Stimulated activated CD4-positive, alpha-beta T cell treated with anti-CD3 and anti-CD28 coated beads, Interleukin-4, amount 100 ng/mL, for 48 hours (primary cell): ENCODE measurements around the gene PATZ1.
"Not testable (repeated sequence)": the region's sequence is repeated elsewhere in the genome, so short reads cannot be mapped to it uniquely, and the experiment has no call there.

ENCODE experiments used
- DNase-seq, 2 donors: peaks; one replicate each; pipeline ENCODE4 v3.0.0-alpha.2; 2020; ENCODE audit warnings: low read depth in 2 of 2

Gene PATZ1, protein sequence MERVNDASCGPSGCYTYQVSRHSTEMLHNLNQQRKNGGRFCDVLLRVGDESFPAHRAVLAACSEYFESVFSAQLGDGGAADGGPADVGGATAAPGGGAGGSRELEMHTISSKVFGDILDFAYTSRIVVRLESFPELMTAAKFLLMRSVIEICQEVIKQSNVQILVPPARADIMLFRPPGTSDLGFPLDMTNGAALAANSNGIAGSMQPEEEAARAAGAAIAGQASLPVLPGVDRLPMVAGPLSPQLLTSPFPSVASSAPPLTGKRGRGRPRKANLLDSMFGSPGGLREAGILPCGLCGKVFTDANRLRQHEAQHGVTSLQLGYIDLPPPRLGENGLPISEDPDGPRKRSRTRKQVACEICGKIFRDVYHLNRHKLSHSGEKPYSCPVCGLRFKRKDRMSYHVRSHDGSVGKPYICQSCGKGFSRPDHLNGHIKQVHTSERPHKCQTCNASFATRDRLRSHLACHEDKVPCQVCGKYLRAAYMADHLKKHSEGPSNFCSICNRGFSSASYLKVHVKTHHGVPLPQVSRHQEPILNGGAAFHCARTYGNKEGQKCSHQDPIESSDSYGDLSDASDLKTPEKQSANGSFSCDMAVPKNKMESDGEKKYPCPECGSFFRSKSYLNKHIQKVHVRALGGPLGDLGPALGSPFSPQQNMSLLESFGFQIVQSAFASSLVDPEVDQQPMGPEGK

DNA sequence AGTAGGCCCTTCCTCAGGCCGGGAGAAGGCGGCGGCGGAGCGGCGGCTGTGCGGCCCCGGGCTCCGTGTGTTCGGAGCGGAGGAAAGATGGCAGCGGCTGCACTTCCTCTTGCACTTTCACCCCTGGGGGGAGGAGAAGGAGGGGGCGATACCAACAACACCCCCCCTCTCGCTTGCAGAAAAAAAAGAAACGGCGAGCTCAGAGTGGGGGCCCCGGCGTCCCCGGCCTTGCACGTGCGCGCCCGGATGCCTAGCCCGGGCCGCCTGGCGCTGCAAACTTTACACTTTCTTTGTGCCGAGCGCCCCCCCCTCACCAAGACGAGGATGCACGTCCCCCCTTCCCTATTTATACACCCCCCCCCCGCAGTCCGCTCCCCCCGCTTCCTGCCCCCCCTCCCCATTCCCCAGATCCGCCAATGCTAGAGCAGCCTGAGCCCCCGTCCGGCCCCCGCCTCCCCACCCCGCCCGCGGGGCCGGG lies at the start of gene PATZ1:
Gene PATZ1, minus strand, starts transcription at position 92 of the 478 bp plus-strand sequence. CDS start 744 bp downstream, outside the sequence.
- peak; percentile 59 for DNase-seq

DNA sequence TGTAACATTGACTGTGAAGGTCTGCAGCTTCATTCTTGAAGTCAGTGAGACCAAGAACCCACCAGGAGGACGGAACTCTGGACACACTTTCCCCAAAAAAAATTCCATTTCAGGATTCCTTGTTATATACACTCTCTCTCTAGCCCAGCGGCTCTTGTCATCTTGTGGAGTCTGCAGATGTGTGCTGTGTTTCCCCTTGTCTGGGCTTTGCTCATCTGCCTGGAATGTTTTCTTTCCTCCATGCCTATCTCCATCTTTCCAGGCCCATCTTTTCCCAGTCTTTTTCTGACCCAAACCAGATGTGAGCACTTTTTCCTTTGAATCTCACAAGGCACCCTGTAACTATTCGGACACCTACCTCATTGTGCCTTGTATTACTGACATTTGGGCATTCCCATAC lies 48.2 kb upstream of the PATZ1 start:
- no peak for DNase-seq

DNA sequence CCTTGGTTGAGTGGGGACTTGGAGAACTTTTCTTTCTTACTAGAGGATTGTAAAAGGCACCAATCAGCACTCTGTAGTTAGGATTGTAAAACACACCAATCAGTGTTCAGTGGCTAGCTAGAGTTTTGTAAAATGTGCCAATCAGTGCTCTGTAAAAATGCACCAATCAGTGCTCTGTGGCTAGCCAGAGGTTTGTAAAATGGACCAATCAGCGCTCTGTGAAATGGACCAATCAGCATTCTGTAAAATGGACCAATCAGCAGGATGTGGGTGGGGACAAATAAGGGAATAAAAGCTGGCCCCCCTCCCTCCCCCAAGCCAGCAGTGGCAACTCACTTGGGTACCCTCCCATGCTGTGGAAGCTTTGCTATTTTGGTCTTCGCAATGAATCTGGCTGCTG lies 47.7 kb upstream of the PATZ1 start:
- DNase-seq: no peak

DNA sequence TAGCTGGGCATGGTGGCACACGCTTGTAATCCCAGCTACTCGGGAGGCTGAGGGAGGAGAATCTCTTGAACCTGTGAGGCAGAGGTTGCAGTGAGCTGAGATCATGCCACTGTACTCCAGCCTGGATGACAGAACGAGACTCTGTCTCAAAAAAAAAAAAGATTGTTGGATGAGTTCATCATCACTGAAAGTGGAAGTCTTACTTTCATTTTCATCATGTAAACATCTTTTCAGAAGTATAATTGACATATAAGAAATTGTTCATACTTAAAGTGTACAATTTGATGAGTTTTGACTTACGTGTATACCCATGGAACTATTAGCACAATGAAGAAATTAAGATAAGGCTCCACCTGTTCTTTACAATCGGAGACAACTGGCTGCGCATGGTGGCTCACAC lies 32.5 kb upstream of the PATZ1 start:
- DNase-seq: not testable (repeated sequence)

DNA sequence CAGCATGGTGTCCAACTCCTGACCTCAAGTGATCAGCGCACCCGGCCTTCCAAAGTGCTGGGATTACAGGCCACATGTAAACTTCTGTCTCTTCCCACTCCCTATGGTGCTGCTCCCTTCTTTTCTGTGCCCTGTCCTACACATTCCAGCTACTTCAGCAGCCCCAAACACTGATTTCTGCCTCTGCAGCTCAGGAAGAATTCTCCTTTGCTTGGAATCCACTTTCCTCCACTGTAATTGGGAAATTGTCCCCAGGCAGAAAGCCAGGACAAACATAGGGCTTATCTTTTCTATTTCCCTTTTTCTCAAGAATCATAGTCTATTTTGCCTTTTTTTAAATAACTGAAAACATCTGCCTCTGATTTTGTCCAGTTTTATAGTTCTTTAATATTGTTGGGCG lies 32.0 kb upstream of the PATZ1 start:
- no peak for DNase-seq

DNA sequence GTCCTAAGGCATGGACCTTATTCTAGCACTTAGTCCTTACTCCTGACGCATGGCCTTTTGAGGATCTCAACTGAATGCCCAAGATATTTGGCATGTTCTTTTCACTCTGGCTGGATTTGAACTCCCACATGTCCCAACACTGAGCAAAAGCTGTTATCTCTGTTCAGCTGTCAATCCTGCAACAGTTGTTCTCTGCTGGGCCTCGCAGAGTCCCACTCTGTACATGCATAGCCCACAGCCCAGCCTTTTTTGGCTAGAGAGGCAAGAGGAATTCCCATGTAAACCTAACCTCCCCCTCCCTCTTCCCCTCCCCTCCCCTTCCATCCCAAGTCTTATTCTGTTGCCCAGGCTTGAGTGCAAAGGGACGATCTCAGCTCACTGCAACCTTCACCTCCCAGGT lies 31.5 kb upstream of the PATZ1 start:
- DNase-seq: no peak

DNA sequence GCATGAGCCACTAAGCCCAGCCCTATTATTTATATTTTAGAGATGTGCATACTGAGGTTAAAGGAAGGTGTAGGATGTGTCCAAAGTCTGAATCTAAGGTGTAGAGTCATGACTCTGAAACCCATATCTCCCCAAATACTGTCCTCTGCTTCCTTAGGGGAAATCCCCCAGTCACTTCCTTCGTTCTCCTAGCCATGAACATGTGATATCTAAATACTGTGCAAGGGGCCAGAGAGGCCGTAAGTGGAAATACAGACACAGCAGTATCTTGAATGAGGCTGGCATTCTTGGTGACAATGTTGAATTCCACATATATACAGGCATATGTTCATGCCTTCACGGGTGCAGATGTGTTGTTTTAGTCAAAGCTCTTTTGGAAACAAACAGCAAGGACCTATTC lies 21.3 kb upstream of the PATZ1 start:
- DNase-seq: no peak

DNA sequence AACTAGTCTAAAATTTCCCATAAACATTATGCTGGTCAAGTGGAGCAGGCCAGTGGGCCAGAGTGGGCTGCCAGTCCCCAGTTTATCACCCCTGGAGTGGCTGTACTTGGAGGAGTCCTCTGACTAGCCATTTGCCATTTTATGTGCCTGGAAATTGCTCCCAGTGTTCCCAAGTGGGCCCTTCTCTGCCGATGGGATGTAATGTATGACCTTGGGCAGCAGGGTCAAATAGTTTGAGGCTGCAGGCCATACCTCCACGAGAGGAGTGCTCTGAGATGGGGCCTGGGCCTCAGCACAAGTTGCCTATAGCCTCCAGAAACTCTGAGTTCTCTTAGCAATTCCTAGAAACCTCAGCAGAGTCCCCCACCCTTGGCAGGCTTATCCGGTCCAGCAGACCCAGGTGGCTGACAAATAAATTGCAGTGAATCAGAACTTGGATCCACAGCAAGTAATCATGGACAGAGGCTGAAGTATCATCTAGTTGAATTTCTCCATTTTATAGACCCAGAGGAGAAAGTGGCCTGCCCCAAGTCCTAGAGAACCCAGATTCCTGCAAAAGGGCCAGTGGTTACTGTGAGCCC lies 17.8 kb upstream of the PATZ1 start:
- DNase-seq: no peak

DNA sequence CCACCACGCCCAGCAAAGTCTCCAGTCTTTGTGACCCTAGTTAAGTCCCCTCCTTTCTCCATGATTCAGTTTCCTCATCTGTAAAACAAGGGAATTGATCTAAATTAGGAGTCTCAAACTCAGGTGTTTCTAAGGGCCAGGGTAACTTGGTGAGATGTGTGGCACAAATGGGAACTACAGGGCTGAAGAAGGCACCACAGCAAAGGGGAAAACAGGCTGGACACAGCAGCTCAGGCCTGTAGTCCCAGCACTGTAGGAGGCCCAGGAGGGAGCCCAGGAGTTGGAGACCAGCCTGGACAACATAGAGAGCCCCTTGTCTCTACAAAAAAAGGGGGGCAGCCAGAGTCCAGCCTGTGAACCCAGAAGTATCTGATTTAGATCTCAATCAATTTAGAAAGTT lies 15.6 kb upstream of the PATZ1 start:
- DNase-seq: no peak

DNA sequence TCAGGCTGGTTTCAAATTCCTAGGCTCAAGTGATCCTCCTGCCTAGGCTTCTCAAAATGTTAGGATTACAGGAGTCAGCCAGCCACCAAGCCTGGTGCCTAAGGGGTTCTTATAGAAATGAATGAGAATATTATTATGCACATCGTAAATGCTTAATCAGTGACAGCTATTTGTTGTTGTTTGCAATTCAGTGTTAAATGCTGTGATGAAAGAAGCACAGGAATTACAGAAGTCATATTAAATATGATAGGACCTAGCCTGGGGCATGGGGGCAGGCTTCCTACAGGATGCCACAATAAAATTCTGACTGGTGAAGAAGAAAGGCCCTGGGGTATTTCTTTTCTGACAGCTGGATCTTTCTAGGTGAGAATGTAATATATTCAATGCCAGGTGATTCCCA lies 13.9 kb upstream of the PATZ1 start:
- DNase-seq: no peak

DNA sequence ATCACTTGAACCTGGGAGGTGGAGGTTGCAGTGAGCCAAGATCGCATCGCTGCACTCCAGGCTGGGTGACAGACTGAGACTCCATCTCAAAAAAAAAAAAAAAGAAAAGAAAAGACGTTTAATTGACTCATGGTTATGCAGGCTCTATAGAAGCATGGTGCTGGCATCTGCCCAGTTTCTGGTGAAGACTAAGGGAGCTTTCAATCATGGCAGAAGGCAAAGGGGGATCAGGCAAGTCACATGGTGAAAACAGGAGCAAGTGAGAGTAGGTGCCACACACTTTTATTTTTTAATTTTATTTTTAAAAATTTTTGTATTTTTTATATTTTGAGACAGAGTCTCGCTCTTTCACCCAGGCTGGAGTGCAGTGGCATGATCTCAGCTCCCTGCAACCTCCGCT lies 8.4 kb upstream of the PATZ1 start:
- DNase-seq: no peak

DNA sequence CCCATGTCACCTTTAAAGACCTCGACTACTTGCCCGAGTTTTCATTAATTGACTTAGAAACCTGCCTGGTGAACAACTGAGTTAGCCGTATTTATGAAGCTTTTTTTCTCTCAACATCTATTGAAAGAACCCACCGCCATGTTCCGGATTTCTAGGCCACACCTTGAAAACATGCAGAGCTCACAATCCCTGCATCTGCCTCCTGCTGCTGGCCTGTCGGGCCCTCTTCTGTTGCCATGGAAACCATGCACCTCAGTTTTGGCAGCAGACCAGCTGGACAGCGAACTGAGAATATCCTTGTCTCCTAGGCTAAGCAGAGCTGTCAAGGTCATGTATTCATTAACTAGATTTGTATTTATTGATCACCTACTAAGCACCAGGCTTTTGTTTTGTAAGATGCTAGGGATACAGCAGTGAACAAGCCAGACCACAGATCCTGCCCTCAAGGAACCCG lies 4.3 kb upstream of the PATZ1 start:
- DNase-seq: no peak

DNA sequence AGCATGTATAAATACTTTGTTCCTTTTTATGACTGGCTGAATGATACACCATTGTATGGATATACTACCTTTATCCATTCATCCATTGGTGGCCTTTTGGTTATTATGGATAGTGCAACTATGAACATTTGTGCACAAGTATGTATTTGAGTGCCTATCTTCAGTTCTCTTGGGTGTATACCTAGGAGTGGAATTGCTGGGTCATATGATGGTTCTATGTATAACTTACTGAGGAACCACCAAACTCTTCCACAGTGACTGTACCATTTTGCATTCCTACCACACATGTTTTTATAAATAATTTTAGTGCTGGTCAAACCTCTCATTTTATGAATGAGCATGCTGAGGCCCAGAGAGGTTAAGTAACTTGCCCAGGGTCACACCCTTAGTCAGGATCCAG lies 3.8 kb upstream of the PATZ1 start:
- DNase-seq: no peak

DNA sequence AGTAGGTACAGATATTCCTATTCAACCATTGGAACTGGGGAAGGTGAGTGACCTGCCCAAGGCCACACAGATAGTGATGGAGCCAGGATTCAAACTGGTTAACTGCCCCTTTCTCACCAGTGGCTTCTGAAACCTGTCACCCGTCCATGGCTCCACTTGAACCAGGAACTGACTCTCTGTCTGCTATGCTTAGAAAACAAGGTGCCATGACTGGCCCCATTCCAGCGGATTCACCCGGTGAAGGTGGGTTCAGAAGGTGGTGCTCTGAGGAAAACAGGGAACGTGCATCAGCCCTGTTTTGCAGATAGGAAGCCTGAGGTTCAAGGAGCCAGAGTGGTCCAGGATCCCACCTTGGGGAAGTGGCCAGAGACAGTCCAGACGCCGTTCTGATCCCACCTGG lies 2.6 kb upstream of the PATZ1 start:
- no peak for DNase-seq

DNA sequence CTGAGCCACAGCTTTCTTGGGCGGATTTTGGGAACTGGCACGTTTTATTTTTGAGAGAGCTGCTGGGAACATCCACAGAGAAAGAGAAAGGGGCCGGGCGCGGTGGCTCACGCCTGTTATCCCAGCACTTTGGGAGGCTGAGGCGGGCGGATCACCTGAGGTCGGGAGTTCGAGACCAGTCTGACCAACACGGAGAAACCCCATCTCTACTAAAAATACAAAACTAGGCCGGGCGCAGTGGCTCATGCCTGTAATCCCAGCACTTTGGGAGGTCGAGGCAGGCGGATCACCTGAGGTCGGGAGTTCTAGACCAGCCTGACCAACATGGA lies 1.8 kb upstream of the PATZ1 start:
- DNase-seq: not testable (repeated sequence)

DNA sequence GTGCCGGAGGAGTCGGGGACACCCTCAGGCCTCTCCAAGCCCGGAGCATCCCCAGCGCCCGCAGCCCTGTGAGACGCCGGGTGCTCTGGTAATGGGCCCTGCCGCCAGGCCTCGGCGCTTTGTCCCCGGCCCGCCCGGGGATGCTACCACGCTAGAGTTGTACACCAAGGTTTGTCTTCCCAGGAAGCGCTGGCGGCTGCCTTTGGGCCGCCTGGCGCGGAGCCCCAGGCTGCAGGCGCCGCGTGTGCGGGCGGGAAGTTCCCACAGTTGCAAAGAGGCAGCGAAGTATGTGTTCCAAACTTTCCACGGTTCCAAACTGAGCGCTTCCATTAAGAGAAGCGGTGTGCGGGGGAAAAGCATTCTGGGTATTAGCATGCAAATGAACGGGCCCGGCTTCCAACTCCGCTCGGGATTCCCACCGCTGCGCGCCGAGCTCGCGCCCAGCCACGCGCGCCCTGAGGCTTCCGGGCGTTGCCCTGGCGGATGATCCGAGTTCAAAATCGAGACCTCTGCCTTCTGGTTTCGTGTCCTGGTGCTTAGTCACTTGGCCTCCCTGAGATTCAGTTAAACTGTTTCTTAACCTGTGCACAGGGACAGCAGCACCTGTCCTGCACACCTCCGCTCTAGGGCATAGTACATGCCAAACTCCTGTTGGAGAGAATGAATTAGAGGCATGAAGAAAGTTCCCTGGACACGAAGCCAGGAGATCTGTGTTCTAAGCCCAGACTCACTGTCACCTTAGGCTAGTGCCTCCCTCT lies 1.3 kb upstream of the PATZ1 start:
- DNase-seq: peak; percentile 55 to 64

DNA sequence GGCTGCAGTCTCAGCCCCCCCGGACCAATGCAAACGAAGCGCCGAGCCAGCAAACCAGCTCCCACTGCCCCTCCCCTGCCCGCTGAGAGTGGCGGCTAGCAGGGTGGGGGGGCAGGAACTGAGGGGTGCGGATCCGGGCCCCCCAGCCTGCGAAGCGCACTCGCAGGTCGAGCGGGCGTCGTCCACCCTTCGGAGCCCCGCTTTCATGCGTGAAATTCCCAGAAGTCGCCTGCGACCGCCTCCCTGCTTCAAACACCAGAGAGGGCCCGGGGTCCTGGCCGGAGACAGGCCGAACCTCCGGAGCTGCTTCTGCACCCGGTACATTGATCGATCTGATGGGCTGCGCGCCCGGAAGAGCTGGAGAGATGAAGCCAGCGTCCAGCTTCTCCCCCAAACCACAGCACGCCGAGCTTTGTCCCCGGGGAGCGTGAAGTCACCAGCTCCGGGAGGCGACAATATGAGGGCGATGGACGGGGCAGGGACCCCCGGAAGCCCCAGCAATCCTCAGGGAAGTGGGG lies 646 bp upstream of the PATZ1 start:
- peak in 1 of 2 donors; percentile 26 for DNase-seq

DNA sequence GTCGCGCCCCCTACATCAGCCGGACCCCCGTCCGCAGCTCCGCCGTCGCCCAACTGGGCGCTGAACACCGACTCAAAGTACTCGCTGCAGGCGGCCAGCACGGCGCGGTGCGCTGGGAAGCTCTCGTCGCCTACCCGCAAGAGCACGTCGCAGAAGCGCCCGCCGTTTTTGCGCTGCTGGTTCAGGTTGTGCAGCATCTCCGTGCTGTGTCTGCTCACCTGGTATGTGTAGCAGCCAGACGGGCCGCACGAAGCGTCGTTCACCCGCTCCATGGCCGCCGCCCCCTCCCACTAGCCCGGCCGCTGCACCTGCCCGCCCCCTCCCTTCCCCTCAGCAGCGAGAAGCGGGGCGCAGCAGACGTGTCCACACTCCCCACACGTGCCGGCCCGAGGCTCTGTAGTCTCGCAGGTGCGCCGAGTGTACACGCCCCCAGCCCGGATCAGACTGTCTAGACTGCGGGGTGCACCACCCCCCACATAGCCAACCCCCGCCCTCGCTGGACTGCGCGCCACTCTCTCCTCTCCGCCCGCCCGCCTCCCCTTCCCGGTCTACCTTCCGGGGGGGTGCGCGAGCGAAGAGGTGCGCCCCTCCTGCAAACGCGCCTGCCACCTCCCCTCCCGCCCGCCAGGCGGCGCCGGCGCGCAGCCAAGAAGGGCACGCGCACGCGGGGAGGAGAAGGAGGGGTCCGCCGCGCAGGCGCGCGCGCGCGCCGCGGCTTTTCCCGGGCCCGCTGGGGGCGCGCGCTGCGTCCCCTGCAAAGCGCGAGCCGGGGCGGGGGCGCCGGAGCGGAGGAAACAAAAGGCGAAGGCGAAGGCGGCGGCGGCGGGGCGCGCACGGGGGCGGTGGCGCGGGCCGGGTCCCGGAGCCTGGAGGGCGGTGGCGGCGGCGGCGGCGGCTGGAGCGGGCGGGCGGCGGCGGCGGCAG lies 553 bp downstream of the PATZ1 start:
- DNase-seq: peak; percentile 79 to 81

DNA sequence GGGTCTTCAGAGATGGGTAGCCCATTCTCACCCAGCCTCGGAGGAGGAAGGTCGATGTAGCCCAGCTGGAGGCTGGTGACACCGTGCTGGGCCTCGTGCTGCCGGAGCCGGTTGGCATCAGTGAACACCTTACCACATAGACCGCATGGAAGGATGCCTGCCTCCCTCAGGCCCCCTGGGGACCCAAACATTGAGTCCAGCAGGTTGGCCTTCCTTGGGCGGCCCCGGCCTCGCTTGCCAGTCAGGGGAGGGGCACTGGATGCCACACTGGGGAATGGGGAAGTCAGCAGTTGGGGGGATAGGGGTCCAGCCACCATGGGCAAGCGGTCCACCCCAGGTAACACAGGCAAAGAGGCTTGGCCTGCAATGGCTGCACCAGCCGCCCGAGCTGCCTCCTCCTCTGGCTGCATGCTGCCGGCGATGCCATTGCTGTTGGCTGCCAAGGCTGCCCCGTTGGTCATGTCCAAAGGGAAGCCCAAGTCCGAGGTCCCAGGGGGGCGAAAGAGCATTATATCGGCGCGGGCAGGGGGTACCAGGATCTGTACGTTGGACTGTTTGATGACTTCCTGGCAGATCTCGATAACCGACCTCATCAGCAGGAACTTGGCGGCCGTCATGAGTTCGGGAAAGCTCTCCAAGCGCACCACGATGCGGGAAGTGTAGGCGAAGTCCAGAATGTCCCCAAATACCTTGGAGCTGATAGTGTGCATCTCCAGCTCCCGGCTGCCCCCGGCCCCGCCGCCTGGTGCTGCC lies 1.4 kb downstream of the PATZ1 start:
- peak in 1 of 2 donors; percentile 12 for DNase-seq

DNA sequence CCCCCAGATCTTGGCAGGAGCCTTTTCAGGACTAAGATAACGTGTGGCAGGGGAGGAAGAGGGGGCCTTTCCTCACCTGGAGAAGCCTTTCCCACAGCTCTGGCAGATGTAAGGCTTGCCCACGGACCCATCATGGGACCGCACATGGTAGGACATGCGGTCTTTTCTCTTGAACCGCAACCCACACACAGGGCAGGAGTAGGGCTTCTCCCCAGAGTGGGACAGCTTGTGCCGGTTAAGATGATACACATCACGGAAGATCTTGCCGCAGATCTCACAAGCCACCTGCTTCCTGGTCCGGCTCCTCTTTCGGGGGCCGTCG lies 1.9 kb downstream of the PATZ1 start:
- DNase-seq: peak in 1 of 2 donors; percentile 8
